HCEC 1CT (cell line): ENCODE results near the gene LIPC.

Source experiments
- DNase-seq: peaks from one replicate; pipeline ENCODE4 v3.0.0-alpha.2; 2017

Gene LIPC

DNA sequence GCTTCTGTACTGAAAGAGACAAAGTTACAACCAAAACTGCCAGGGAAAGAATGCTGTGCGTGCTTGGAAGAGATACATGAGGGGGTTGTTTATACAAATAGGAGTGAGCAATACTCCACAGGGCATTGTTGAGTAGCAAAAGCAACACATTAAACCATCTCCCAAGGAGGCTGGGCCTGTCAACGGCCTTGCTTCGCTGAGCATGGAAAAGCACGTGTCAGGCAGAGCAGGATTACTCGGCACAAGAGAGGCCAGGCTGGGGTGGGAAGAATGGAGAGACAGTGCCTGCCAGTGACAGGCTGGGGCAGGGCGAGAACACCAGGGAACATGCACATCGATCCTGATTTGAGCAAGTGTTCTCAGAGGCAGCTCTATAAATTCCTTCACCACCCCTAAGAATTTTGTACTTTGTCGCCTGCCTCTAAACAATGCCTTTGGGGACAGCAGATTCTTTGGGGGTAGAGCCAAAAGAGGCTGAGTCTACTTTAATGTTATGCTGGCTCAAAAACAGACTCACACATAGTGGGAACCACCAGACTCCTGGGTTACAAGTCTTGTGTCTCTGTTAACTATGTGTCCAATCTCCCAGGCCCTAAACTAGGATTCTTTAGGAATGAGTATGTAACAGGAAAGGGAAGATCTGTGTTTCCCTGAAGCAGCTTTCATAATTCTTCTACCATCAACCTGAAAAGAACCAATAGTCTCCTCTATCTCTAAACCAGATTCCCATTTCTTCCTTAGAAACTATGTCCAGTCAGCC, 67.2 kb downstream of the LIPC start:
- peak; percentile 94 for DNase-seq

DNA sequence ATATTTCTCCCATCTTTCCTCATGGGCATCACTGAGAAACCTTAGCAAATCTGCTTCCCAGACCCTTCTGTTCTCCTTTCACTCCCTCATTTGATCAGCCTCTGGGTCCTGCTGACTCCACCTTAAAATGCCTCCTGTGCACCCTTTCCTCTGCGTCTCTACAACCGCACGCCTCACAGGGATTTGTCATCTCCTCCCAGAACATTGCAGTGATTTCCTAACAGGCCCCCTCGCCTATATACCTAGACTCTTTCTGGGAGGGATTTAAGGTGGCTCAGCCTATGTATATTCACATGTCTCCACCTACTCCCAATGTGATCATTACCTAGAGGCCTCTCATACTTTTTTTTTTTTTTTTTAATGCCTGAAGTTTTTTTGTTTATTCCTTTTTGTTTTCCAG, 69.2 kb downstream of the LIPC start:
- no peak for DNase-seq

DNA sequence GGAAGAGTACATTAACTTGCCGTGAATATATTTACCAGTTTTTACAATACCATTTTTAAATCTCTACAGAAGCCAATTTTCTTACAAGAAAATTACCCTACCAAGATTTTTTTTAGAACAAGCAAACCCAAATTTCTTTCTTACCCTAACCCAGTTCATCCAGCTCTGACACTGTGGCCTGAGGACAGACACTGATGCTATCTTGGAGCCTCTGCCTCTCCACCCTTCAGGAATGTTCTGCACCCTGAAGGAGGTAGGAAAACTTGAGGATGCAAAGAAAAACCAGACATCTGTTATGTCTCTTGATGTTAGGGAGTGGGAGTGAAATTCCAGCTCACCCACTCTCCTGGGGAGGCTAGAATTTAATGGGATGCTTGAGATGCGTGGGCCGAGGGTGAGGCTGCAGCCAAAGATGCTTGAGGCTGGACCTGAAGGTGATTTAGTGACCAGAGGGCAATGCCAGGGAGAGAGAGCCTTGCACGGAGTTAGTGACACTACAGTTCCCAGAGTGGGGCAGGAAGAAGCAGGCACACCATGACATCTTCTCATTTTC, 69.9 kb downstream of the LIPC start:
- DNase-seq: no peak

DNA sequence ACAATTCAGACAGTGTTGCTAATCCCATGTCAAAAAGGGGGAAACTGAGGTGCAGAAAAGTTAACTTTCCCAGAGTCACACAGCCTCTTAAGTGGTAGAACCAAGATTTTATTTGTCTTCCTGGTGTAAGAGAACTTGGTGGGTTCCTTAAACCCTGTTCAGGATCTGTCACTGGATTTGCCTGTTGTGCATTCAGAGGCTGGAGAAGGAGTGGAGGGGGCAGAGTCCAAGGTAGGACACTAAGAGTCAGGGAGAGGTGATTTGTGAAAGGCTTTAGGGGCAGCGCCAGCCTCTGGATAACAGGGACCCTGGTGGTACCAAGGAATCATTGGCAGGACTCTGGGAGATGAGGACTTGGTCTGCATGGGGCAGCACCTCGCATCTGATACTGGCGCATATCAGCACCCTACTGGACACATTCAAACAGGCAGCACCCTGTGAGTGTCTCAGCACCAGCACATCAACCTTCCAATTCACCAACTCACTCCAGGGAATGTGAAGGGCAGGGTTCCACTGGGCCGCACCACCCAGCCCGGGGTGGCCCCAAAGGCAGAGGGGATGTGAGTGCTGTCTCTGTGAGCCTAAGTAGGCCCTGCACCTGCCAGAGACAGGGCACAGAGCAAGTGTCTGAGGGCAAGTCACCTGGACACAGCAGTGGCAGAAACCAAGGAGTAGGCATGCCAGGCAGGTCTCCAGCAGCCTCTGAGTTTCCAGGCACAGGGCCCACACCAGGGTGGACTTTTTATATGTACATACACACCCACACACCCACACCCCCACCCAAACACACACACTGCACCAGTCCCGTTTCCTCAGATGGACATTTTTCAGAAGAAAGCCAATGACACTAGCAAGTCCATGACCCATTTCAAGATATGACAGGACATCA, 71.6 kb downstream of the LIPC start:
- no peak for DNase-seq

DNA sequence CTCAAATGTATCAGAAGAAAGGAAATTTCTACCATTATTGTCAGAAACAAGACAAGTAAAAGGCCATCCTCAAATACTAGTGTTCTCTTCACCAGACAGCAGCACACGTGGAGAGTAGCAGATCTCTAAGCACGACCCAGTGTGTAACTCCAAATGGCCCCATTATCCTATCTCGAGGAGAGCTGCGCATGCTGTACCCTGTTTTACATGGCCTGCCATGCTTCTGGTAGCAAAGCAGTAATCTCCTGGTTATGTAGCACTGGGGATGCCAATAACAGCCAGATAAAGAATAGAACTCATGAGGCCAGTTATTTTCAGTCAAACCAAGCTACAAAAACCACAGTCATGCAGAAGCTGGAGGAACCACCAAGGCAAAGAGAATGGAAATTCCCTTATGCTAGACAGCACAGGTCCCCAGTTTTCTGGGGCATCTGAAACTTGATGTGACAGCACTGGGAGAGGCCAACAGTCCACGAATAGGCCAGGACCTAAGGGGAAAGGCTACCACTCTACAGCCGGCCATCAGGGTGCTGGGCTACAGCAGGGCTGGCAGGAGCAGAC, 73.0 kb downstream of the LIPC start:
- no peak for DNase-seq

DNA sequence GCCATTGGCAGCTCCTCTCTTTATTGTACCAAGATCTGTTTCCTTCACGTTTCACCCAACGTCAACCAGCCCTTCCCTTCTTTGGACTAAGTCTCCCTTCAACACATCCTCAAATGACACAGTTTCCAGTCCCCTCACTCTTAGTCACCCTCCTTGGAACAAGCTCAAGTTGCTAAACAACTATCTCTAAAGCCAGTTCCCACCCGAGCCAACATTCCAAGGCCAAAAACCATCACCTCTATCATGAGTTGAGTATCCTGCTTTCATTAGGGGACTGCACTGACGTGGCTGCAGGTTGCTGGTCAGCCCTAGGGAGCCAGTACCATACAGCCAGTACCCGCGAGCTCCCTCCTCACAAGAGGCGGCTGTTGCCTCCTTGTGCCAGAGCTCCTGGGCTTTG, 73.8 kb downstream of the LIPC start:
- DNase-seq: no peak

DNA sequence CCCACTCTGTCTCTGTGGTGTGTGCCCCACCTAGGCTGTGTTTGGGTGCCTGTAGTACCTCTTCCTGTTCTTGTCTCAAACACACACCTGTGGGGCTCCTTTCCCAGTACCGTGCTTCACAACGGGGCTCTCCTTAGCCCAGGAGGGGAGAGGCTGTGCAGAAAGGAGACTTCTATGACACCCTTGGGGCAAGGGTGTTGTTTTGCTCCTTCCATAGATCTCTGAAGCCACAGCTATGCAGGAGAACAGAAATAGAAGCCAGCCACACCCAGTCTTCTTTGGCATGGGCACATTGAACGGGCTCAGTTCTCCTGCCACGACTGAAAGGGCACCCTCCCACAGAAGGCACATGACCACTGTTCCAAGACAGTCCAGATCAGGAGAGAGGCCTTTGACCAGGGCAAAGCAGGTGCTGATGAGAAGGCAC, 74.3 kb downstream of the LIPC start:
- DNase-seq: no peak

DNA sequence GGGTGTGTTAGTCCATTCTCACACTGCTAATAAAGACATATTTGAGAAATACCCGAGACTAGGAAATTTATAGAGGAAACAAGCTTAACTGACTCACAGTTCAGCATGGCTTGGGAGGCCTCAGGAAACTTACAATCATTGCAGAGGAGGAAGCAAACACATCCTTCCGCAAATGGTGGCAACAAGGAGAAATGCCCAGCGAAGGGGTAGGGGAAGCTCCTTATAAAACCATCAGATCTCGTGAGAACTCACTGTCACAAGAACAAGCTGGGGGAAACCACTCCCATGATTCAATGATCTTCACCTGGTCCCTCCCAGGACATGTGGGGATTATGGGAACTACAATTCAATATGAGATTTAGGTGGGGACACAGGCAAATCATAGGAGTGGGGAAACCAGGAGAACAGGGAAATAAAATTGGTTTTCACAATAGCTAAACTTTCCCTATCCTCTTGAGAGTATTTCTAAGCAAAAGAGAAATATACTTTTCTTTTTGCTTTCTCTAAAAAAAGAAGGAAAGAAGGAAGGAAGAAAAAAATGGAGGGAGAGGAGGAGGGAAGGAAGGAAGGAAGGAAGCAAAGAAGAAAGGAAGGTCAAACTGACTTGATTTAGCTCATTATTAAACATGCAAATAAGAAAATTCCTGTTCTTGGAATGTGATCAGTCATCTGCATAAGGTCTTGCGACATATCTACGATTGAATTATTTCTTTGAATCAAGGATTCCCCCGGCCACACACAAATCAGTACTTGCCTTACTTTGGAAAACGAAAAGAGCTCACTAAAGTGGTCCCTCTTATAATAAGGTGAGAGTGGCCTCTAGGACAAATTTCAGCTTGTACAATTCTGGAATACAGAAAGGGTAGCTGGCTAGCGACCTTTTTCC, 75.2 kb downstream of the LIPC start:
- peak; percentile 20 for DNase-seq

DNA sequence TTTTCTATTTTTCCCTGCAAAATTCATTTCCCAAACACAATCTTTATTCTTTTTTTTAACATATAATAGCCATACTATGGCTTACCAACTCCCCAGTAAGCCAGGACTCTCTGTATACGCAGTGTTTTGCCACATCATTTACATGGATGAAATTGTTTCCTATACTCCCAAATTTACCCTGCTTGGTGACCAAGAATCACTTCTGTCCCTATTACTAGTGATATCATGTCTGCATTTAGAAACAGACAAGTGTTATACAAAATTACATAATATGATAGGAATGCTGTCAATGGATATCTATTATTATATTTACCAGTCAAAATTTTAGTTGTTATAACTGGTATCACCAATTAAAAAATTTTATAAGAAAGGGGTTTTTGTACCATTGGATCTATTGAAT, 77.8 kb downstream of the LIPC start:
- DNase-seq: no peak

DNA sequence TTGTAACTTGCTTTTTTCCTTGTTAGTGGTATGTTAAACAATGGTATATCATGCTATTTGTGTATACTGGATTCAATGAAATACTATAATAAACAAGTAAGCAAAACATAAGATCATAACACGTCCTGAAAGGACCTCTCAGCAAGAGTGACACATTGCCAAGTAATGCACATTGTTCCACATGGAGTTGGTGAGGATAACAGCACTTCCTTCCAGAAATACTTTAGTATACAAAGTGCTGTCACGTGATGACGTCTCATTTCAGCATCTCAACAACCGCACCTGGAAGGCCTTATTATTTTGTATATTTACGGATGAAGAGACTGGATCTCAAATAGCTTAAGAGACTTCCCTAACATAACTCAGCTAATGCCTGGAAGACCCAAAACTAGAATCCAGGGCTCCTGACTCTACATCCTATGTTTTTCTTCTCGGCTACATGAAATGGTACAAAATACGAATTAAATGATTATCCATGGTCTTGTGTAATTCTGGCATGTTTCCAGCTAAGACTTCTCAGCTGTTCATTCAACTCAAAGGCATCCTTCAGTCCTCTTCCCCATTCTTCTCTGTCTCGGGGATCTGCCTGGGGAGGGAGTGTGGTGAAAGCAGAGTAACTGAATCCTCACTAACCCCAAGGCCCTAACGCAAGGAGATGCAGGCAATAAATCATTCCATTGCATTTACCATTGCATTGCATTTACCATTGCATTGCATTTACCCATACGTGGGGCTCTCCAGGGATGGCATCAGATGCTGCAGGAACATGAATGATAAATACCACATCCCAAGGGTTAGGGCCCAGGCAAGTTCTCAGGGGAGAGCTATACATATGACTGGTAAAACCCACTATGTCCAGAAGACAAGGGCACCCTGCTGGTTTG, 79.2 kb downstream of the LIPC start:
- peak; percentile 53 for DNase-seq

DNA sequence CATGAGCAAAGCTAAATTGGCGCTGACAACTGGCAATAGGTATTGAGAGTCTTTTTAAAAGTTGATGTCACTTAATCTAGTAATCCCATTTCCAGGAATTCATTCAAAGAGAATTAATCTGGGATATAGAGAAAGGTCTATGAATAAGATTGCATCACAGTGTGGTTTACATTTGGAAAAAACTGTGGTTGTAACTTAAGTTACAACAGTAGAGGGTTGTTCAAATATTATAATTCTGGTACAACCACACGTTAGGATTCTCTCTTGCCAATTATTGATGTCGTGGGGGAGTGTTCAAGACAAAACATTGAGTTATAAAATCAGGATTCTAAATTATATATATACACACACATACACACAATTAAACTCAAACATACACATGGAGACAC, 79.8 kb downstream of the LIPC start:
- DNase-seq: no peak

DNA sequence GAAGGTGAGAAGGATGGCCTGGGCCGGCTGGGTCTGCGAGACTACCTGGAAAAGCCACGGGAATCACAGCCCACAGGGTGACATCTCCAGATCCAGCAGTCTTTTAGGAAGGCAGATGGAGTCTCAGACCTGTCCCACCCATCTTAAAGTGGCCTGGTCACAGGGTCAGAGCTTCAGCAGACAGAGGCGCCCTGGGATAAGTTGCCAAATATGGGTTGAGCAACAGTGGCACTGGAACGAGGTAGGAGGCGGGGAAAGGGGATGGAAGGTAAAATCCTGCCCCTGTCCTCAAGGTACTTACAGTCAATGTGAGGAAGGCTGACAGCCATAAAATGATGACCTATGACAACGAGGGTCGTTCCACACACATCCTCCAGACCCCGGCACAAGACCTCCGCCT, 80.7 kb downstream of the LIPC start:
- DNase-seq: no peak

DNA sequence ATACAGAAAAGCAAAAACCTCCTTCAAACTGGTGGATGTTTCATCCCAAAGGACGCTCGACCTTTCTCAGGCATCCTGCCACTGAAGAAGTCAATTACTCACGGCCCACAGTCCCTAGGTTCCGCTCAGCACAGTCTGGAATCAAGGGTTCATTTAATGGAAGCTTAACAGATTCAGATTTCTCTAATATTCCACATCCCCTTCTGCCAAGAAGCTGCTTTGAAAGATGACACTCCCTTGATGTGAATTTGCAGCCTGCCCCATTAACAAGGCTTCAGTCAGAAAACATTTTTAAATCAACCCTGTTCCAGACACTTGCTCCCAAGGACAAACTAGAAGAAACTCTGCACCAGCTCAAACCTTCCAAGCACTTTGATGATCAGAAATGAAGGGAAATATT, 81.2 kb downstream of the LIPC start:
- no peak for DNase-seq

DNA sequence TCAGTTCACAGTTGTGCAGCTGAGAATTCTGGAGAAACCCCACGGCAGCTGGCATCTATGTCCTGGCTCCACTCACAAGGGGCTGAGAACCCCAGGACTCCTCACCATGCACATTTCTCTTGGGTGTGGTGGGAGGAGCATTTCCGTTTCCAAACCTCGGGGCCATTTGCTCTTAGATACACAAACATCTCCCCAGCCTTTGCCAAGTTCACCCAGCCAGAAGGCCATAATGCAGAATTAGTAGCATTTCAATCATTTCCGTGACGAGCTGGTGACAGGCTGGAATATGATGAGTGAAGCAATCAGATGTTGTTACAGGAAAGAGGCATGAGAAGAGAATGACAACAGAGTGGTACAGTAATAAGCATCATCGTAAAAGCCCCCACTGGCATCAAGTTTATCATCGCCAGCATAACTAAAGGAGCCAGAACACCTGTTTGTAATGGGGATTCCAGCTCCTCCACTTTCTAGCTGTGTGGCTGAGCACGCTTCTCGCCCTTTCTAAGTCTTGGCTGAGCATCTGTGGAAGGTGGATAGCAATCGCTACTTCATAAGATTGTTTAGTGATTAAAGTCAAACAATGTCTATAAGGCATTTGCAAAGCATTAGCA, 82.0 kb downstream of the LIPC start:
- DNase-seq: no peak

DNA sequence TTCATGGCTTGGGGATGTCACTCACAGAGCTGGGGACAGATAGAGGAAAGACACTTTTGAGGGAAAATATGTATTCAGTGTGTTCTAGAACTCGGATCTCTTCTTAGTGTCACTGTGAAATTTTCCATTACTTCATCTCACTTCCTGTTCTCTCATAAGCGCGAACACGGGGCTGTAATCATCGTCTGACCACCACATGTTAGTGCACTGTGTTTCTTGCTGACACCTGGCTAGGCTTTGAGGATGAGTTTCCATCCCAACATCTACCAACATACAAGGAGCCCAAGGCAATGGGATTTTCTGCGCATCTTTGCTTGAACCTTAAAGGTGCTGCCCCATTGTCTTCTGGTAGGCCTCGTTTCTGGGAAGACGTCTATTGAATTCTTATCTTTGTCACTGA, 84.0 kb downstream of the LIPC start:
- DNase-seq: no peak

DNA sequence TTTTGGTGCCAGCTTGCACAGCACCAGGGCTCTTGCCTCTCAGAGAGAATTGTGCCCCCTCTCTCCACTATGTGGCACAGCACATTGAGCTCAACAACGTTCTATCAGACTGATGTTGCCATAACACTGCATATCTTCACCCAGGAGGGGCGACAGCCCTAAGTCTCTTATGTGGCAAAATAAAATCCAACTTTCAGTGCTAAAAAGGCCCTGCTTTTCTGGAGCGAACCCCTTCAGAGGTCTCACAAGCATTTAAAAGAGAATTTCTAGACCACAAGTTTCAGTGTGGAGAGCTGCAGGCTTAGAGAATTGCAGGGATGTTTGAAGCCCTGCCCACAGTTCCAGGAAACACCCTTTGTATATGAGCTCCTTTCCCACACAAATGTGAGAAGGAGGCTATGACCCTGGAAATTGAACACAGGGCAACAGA, 85.5 kb downstream of the LIPC start:
- no peak for DNase-seq

DNA sequence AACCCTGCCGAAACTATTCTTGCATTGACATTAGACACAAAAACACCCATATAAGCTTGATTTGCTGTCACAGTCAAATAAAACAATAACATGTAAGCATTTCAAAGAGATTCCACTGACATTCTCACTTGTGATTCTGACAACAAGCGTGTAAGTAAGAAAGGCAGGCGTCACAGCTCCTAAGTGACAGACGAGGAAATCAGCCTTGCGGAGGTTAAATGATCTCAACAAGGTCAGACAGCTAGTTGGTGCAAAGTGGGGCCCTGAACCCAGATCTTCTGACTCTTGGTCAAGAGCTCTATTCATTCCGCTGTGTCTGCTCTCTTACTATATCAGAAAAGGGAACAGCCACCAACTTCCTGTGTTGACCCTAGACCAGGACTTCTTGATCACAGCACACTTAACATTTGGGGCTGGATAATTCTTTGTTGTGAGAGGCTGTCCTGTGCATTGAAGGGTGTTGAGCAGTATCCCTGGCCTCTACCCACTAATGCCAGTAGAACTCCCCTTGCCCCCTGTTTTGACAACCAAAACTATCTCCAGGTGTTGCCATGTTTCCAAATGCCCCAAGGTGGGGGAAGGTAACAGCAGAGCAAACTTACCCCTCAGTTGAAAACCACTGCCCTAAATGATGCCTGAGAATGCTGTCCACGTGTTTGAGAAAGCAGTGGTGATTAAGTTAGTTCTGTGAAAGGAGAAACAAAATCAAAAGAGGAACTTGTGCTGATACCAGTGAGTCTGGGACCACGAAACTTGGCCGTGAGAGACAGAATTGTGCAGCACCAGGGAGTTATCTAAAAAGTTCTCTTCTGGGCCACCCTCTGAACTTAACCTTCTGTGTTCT, 86.1 kb downstream of the LIPC start:
- no peak for DNase-seq

DNA sequence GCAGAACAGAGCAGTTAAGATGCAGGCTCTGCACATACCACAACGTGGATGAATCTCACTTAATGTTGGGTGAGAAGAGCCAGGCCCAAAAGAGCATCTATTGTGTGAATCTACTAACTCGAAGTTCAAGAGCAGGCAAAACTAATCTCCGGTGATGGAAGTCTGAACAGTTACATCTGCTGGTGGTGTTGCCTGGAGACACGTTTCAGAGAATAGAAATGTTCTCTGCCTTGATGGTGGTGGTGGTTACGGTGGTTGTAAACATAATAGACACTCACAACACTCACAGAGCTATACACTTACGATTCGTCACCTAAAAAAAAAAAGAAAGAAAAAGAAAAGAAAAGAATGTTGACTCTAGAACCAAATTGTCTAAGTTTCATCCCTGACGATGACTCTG, 86.8 kb downstream of the LIPC start:
- DNase-seq: no peak

DNA sequence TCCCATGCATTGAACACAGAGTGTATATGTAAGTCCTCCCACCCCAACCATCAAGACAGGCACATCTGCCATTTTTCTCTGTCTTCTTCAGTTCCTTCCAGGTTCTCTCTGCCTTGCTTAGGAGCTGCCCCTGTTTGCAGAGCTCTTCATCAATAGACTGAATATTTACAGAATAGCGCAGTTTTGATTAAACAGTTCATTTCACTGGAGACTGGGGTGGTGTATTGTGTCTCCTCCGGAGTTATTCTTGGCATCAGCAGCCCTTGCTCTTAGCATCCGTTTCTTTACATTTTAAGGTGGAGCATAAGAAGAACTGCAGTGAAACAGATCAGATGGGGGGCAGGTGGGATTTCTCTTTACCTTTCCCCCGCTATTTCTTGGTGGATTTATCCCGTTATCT, 87.7 kb downstream of the LIPC start:
- DNase-seq: no peak

DNA sequence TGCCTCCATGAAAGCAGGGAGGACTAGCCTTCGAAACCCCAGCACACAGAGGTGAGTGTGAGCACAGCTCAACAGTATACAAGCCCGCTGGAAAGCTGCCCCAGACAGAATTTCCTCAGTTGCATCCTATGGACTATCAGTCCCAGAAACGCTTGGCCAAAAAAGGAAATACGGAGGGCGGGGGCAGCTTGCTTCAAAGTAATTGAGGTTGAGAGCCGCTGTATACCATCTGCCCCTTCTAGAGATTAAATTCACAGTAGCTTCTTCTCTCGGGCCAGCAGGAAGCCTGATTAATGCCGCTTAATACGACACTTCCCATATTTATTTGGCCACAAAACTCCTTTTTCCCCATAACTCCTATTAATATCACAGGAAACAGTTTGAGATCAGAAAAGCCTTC, 88.7 kb downstream of the LIPC start:
- no peak for DNase-seq
